Activated CD8-positive, alpha-beta memory T cell treated with anti-CD3 and anti-CD28 coated beads, Interleukin-2, amount 50 U/mL, for 24 hours (primary cell): ENCODE results near the gene PDXP.
A peak's percentile ranks its signal among the peaks of the same experiment; 100 is the strongest.

Source experiments
- DNase-seq: peaks from one replicate; pipeline ENCODE4 v3.0.0-alpha.2; 2020; ENCODE audit errors: extremely low read depth

The PDXP gene

GRCh38 chr22:37628830-37629229 lies 29.7 kb upstream of the PDXP start:
- DNase-seq: no peak

- no peak for DNase-seq
Measured at GRCh38 chr22:37629928-37630327, 28.6 kb upstream of the PDXP start.

DNA sequence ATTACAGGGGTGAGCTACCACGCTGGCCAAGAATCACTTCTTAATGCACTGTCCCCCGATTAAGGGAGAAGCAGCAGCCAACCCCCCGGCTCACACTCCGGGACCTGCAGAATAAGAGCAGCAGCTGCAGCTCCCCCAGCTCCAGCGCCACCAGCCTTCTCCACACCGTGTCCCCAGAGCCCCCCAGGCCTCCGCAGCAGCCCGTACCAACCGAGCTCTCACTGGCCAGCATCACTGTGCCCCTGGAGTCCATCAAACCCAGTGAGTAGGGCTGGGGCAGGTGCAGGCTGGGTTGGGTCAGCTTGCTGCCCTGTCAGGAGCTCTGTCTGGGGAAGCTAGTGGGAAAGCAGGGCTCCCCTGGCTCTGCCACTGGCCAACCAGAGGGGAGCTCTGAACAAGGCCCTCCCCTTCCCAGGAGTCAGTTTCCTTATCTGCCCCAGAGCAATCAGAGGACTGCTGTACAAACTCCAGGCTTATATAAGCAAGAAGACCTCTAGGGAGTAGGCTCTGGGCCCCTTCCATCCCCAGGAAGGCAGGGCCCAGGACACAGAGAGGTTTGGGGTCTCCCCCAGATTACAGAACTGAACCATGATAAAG lies 27.6 kb upstream of the PDXP start:
- DNase-seq: no peak

- DNase-seq: no peak
Measured at GRCh38 chr22:37631448-37632173, 26.9 kb upstream of the PDXP start.

DNA sequence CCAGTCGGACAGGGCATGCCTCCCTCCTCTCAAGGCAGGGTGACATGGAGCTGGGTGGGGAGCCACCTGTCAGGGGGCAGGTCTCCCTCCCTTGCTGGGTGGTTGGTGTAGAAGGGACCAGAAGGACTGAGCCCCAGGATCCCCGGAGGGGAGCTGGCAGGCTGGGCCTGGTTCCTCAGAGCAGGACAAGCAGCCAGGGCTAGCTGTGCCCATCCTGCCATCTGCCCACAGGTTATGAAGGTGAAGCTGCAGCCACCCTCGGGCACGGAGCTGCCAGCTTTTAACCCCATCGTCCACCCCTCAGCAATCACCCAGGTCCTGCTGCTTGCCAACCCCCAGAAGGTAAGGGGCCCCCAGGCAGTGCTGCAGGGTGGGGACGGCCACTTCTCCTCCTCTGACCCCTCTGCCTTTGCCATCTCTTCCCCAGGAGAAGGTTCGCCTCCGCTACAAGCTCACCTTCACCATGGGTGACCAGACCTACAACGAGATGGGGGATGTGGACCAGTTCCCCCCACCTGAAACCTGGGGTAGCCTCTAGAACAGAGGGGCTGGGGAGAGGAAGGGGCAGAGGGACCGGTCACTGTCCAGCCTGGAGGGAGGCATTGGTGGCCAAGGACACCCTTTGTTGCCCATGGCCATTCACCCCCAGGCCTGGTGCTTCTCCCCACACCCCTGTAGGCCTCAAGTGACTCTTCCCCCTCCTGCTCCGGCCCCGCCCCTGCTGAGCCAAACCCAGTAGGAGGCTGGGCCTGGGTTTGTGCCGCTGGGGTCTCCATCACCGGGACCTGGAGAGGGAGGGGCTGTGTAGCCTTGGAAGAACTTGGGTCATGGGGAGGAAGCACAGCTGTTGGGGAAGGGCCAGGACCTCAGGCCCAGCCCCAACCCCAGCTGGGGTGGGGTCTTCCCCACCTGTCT lies 26.1 kb upstream of the PDXP start:
- no peak for DNase-seq

DNA sequence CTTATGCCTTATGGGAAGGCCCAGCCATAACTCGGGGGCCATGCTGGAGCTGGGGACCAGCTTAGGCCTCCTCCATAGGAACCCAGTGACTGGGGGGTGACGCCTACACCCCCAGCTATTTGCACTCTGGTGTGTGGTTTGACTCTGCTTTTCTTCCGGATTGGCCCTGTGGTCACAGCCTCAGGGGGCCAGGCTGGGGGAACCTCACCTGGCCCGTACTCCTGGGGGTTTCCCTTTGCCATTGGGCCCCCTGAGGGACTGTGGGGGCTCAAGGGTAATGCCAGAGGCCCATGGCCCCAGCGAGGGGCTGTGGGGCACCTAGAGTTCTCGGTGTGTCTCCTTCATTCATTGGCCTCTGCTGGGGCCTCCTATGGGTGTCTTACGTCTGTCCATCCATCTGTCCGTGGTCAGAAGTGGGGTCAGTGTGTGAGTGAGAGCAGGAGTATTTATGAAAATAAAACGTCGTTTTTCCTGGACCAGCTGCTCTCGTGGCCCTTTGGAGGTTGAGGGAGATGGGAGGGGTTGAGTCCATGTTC lies 25.4 kb upstream of the PDXP start:
- no peak for DNase-seq

- DNase-seq: no peak
Measured at GRCh38 chr22:37633625-37634416, 24.7 kb upstream of the PDXP start.

DNA sequence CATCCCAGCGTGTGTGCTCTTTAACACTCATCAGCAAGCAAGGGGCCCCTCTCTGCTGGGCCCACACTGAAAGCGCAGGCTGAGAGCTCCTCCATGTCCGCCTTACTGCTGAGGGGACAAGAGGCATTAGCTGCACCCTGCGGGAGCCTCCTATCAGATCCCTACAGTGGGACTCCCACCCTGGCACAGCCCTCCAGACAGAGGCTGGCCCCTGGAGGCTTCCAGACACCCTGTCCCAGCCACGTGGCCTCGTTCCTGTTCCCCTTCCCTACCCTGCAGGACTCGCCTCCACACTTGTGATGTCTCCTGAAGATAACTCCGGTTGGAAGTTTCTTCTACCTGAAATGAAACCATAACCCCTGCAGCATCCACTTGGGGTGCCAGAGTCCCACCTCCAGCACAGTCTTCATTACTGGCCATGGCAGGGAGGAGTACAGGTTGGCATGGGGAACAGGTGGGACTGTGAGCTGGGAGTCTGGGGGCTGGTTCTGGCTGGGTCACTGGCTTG lies 24.1 kb upstream of the PDXP start:
- DNase-seq: no peak

DNA sequence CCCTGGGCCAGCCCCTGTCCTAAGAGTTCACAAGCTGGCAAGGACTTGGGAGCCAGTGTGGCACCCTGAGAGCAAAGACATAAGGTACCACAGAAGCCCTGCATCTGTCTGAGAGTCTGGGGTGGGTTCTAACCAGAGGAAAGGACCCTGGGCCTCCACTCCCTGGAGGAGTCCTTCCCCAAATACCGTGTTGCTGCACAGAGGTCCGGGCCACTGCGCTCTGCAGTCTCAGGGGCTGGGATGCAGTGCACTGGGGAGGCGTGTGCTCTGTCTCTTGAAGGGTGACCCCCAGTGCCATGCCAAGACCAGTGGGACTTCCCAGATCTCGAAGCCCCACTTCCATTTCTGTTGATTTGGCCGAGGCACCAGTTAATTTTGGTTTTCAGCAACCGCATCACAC lies 23.4 kb upstream of the PDXP start:
- no peak for DNase-seq

- DNase-seq: no peak
Measured at GRCh38 chr22:37636186-37636948, 22.2 kb upstream of the PDXP start.

DNA sequence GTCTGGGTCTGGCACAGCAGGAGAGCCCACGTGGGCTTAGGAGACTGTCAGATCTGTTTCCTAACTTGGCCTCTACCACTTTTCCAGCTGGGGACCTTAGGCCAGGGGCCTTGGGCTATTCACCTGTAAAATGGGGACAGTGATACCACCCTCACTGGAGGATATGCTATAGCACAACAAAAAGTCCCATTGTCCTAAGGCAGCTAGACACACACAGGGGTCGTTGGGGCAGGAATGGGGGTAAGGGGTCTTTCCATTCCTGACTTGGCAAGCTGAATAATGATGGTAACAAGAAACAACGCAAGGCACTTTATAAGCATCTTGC lies 21.6 kb upstream of the PDXP start:
- no peak for DNase-seq

DNA sequence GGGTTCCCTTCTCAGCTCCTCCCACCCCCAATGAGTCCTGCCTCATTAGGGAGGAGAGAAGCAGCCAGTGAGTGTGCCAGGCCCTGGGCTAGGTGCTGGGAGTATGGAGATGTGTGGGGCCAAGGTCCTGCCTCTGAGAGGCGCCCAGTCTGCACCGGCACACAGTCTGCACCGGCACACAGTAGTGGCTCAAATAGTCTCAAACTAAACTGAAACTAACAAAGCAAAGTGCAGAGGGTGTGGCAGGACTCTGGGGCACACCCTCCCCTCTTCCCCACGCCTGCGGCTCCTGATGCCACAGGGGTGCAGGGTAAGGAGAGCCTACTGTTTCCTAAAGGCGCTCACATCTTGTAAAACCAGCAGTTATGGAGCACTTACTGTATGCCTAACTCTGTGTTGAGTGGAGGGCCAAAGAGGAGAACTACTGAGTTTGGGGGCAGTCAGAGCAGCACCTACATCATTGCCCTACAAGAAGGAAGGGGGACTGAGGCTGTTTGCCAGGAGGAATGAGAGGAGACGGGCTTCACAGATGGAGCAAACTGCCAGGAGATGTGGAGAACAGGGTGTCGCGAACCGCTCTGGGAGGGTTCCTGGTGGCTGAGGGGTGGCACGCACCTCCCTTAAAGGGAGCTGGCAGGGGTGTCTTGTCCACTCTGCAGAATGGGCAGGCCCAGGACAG lies 20.0 kb upstream of the PDXP start:
- DNase-seq: no peak

DNA sequence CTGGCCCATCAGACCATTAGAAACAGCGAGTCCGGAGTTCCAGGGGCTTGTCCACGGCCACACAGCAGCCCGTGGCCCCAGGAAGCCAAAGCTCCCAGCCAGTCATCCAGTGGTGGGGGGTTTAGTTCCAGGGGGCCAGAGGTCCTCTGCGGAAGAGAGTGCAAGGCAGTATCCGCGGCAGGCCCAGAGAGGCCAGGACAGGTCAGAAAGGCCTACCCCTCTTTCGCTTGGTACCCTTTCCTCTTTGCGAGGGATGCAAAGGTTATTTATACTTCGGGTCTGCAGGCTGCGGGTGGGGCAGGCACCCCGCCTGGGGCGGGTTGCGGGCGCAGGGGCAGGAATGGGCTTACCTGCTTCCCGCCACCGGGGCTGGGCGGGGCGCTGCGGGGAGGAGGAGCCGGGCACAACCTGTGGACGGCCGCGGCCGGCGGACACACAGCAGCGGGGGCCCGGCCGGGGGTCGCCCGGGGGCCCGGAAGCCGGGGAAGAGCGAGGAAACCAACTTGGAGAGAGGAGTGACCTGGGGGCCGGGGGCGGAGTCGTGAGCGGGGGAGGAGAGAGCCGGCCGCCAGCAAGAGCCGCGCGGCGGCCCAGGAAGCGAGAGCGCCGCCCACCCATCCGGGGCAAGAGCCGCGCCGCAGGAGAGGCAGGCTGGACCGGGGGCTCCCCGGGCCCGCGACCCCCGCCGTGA lies 19.3 kb upstream of the PDXP start, which contains the start of gene SH3BP1:
Gene SH3BP1 (plus strand): TSS at position 600 of the 691 bp plus-strand sequence. CDS start 119 bp downstream, outside the sequence.
- no peak for DNase-seq

GRCh38 chr22:37639771-37640590 lies 18.5 kb upstream of the PDXP start:
- no peak for DNase-seq

DNA sequence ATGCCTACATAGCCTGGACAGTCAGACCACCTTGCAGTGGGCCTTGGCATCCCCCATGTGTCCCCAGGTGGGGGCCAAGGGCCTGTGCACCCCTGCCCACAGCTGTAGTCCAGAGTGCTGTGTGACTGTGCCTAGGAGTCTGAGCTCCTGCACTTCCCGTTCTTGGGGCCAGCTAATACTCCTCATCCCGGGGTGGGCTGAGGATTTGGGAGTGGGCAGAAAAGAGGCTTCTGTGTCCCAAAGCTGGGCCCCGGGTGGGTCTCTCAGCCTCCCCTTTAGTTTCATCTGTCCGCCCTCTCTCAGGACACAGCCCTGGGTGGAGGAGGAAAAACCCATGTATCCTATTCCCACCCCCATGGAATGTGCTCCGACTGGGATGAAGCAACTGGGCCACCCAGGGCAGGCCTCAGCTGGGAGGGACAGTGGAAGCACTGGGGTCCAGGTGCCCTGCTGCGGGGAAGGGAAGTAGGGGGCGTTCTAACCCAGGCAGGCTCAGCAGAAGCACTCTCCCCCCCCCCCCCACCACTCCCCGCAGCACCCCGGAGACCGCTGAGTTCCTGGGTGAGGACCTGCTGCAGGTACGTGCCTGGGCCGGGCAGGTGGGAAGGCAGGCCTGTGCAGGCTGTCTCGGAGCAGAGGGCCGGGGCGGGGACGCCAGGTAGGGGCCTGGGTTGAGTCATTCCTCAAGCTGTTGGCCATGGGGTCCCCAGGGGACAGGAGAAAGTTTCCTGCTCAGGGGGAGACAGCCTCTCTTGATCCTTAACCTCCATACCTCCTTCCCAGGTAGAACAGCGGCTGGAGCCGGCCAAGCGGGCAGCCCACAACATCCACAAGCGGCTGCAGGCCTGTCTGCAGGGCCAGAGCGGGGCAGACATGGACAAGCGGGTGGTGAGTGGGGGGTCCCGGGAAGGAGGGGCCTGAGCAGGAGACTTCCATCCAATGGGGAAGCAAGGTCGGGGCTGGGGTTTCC lies 17.6 kb upstream of the PDXP start:
- DNase-seq: no peak

DNA sequence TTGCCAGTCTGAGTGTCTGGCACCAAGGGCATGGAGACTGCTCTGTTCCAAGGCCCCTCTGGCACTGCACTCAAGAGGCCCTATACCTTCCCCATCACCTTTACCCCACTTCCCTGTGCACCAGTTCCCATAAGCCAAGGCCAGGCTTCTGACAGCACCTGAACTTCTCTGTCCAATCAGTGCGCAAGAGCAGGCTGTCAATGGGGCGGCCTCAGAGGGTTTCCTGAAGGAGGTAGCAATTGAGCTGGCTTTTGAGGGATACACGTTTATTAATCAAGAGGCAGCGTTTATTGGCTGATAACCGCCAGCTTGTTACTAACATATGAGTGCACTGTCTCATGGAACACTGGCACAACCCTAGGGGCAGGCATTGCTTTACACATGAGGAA lies 17.0 kb upstream of the PDXP start:
- no peak for DNase-seq

- DNase-seq: peak; percentile 67
Measured at GRCh38 chr22:37643225-37643847, 15.2 kb upstream of the PDXP start.
